HG03469 (cell line): Measurements from ENCODE around the gene DYNC1H1.
"Not testable (repeated sequence)": the region's sequence is repeated elsewhere in the genome, so short reads cannot be mapped to it uniquely, and the experiment has no call there.

Experiments
- ATAC-seq: cut with Tn5 transposase; IDR thresholded peaks from one replicate; pipeline ENCODE4 v1.9.1; 2021; ENCODE audit warnings: mild to moderate bottlenecking, moderate library complexity, moderate number of reproducible peaks; ENCODE audit not compliant: unreplicated experiment

Gene DYNC1H1

GRCh38 chr14:102057480-102058114 is 93.2 kb downstream of the DYNC1H1 start:
- ATAC-seq, result no peak

- no peak for ATAC-seq
Observed at GRCh38 chr14:102058146-102058545, 93.8 kb downstream of the DYNC1H1 start.

- no peak for ATAC-seq
Observed at GRCh38 chr14:102058961-102059360, 94.6 kb downstream of the DYNC1H1 start.

GRCh38 chr14:102063109-102063807 is 98.9 kb downstream of the DYNC1H1 start:
- ATAC-seq, result no peak

GRCh38 chr14:102063808-102064429 is 99.5 kb downstream of the DYNC1H1 start:
- ATAC-seq, result no peak

GRCh38 chr14:102064590-102064989 is 100.2 kb downstream of the DYNC1H1 start:
- ATAC-seq, result not testable (repeated sequence)

GRCh38 chr14:102066041-102066451 is 101.7 kb downstream of the DYNC1H1 start:
- no peak for ATAC-seq

- no peak for ATAC-seq
Observed at GRCh38 chr14:102071283-102071998, 107.1 kb downstream of the DYNC1H1 start.

GRCh38 chr14:102074415-102074964 is 110.1 kb downstream of the DYNC1H1 start:
- no peak for ATAC-seq

GRCh38 chr14:102075155-102075554 is 110.8 kb downstream of the DYNC1H1 start:
- no peak for ATAC-seq

- ATAC-seq, result no peak
Observed at GRCh38 chr14:102077382-102077709, 113.0 kb downstream of the DYNC1H1 start.

- not testable (repeated sequence) for ATAC-seq
Observed at GRCh38 chr14:102078361-102078791, 114.0 kb downstream of the DYNC1H1 start.

- ATAC-seq, result no peak
Observed at GRCh38 chr14:102078831-102079699, 114.7 kb downstream of the DYNC1H1 start.

GRCh38 chr14:102079700-102079979 is 115.3 kb downstream of the DYNC1H1 start:
- no peak for ATAC-seq

GRCh38 chr14:102080183-102081080 is 116.1 kb downstream of the DYNC1H1 start:
- ATAC-seq, result no peak

GRCh38 chr14:102081231-102082080 is 117.1 kb downstream of the DYNC1H1 start:
- ATAC-seq, result no peak

GRCh38 chr14:102084522-102084921 is 120.1 kb downstream of the DYNC1H1 start:
- not testable (repeated sequence) for ATAC-seq

- no peak for ATAC-seq
Observed at GRCh38 chr14:102084931-102085330, 120.6 kb downstream of the DYNC1H1 start.

- no peak for ATAC-seq
Observed at GRCh38 chr14:102085488-102085887, 121.1 kb downstream of the DYNC1H1 start.
